Mesenchymal stem cell (in vitro differentiated cells and primary cell): ENCODE data around the gene RPS27L.

Source experiments
- DNase-seq: peaks from one replicate; pipeline ENCODE4 v3.0.0-alpha.2; 2013
- H2AFZ ChIP-seq: one replicate; pipeline ENCODE4 v1.6.1; 2013; ENCODE audit warnings: low read depth, mild to moderate bottlenecking, control low read depth, inconsistent platforms, low read length, moderate library complexity
- H2AK5ac ChIP-seq: 2 replicates; pipeline ENCODE4 v1.6.1; 2013; ENCODE audit warnings: low read length, moderate library complexity, mild to moderate bottlenecking, inconsistent platforms; ENCODE audit not compliant: severe bottlenecking
- H2BK120ac ChIP-seq: one replicate; pipeline ENCODE4 v1.6.1; 2013; ENCODE audit warnings: low read depth, mild to moderate bottlenecking, inconsistent platforms, low read length, moderate library complexity
- H2BK12ac ChIP-seq, 2 experiments: one replicate each; pipeline ENCODE4 v1.6.1; 2013; ENCODE audit warnings: inconsistent platforms in 2 of 2, low read length in 2 of 2, mild to moderate bottlenecking in 2 of 2, moderate library complexity in 2 of 2, control low read depth in 1 of 2
- H2BK15ac ChIP-seq: one replicate; pipeline ENCODE4 v1.6.1; 2013; ENCODE audit warnings: mild to moderate bottlenecking, low read depth, inconsistent platforms; ENCODE audit not compliant: poor library complexity, severe bottlenecking
- H2BK5ac ChIP-seq: 2 replicates; pipeline ENCODE4 v1.6.1; 2013; ENCODE audit warnings: low read depth, mild to moderate bottlenecking, low read length, control low read depth, inconsistent platforms; ENCODE audit not compliant: poor library complexity, severe bottlenecking
- H3K14ac ChIP-seq, 2 experiments: one replicate each; pipeline ENCODE4 v1.6.1; 2013; ENCODE audit warnings: inconsistent platforms in 2 of 2, low read length in 2 of 2, control low read depth in 1 of 2, mild to moderate bottlenecking in 1 of 2, moderate library complexity in 1 of 2
- H3K18ac ChIP-seq, 2 experiments: one replicate each; pipeline ENCODE4 v1.6.1; 2013; ENCODE audit warnings: inconsistent platforms in 2 of 2, low read length in 2 of 2, control low read depth in 1 of 2, low read depth in 1 of 2, mild to moderate bottlenecking in 1 of 2
- H3K23ac ChIP-seq, 2 experiments: one replicate each; pipeline ENCODE4 v1.6.1; 2013; ENCODE audit warnings: inconsistent platforms in 2 of 2, low read length in 2 of 2, mild to moderate bottlenecking in 2 of 2, moderate library complexity in 2 of 2, control low read depth in 1 of 2
- H3K27ac ChIP-seq: 2 replicates; pipeline ENCODE4 v1.5.1; 2013; ENCODE audit warnings: mild to moderate bottlenecking, moderate library complexity, low read length, control low read depth, inconsistent platforms; ENCODE audit not compliant: poor library complexity, severe bottlenecking
- H3K27me3 ChIP-seq, 2 experiments: 2 replicates each; pipeline versions ENCODE4 v1.6.1 to v1.7.0; 2013; ENCODE audit warnings: low read length in 2 of 2, mild to moderate bottlenecking in 2 of 2, moderate library complexity in 2 of 2, control low read depth in 1 of 2, inconsistent platforms in 1 of 2; ENCODE audit not compliant: control insufficient read depth in 1 of 2, insufficient read depth in 1 of 2
- H3K36me3 ChIP-seq, 2 experiments: 2 replicates each; pipeline versions ENCODE4 v1.6.1 to v1.7.0; 2013; ENCODE audit warnings: low read length in 2 of 2, control low read depth in 1 of 2, inconsistent platforms in 1 of 2, low read depth in 1 of 2, mild to moderate bottlenecking in 1 of 2; ENCODE audit not compliant: insufficient read depth in 2 of 2, control insufficient read depth in 1 of 2
- H3K4ac ChIP-seq, 2 experiments: one replicate each; pipeline ENCODE4 v1.6.1; 2013; ENCODE audit warnings: inconsistent platforms in 2 of 2, low read length in 2 of 2, mild to moderate bottlenecking in 2 of 2, moderate library complexity in 2 of 2, control low read depth in 1 of 2, low read depth in 1 of 2
- H3K4me1 ChIP-seq: 2 replicates; pipeline ENCODE4 v1.6.1; 2013; ENCODE audit warnings: low read depth, low read length, control low read depth; ENCODE audit not compliant: control insufficient read depth, insufficient read depth
- H3K4me2 ChIP-seq: 2 replicates; pipeline ENCODE4 v1.6.1; 2013; ENCODE audit warnings: low read length, mild to moderate bottlenecking, inconsistent platforms; ENCODE audit not compliant: poor library complexity, severe bottlenecking
- H3K4me3 ChIP-seq, 2 experiments: 2 replicates each; pipeline versions ENCODE4 v1.5.1 to v1.7.0; 2013; ENCODE audit warnings: low read length in 2 of 2, mild to moderate bottlenecking in 2 of 2, control low read depth in 1 of 2, low read depth in 1 of 2; ENCODE audit not compliant: insufficient read depth in 1 of 2
- H3K79me1 ChIP-seq: replicated peaks from 2 replicates; pipeline ENCODE4 v1.6.1; 2013; ENCODE audit warnings: mild to moderate bottlenecking, control low read depth, low read length, inconsistent platforms; ENCODE audit not compliant: poor library complexity, severe bottlenecking
- H3K9ac ChIP-seq: 2 replicates; pipeline ENCODE4 v1.7.0; 2013; ENCODE audit warnings: mild to moderate bottlenecking, low read length, moderate library complexity
- H3K9me3 ChIP-seq: 2 replicates; pipeline ENCODE4 v1.7.0; 2013; ENCODE audit warnings: mild to moderate bottlenecking, low read length; ENCODE audit not compliant: control insufficient read depth
- H4K8ac ChIP-seq: one replicate; pipeline ENCODE4 v1.6.1; 2013; ENCODE audit warnings: inconsistent platforms, mild to moderate bottlenecking, low read length, moderate library complexity
- H4K91ac ChIP-seq: one replicate; pipeline ENCODE4 v1.6.1; 2013; ENCODE audit warnings: mild to moderate bottlenecking, low read length, inconsistent platforms
- WGBS: methylation state at CpG from one replicate; pipeline ENCODE4 v1.1.7; 2013; ENCODE audit warnings: mixed read lengths; 5-methylcytosine and 5-hydroxymethylcytosine counted together

RPS27L gene

GRCh38 chr15:63155486-63155885 lies 1.8 kb downstream of the RPS27L start:
- Histone ChIP-seq H2BK120ac (no peak overlapping the region), H3K18ac (no peak overlapping the region), H2BK12ac (no peak overlapping the region), H3K27ac (peak overlapping the region; percentile 49), H3K79me1 (peaks cover 7% of the 10 kb centered on the region), H3K9me3 (no peaks in the 10 kb centered on the region), H3K27me3 (no peaks in the 10 kb centered on the region), H3K23ac (no peak overlapping the region), H4K91ac (no peak overlapping the region), H3K36me3 (peaks cover 15 to 53% of the 10 kb centered on the region in 2 experiments), H2AK5ac (no peak overlapping the region), H3K14ac (no peak overlapping the region), H4K8ac (no peak overlapping the region), H3K9ac (peak overlapping the region; percentile 99), H3K4me3 (peak overlapping the region in 1 of 2 experiments; percentile 92), H3K4ac (no peak overlapping the region), H2BK15ac (no peak overlapping the region), H2AFZ (no peak overlapping the region), H3K4me1 (peaks cover 4% of the 10 kb centered on the region), H2BK5ac (no peak overlapping the region), H3K4me2 (peak overlapping the region; percentile 81)
- no peak for DNase-seq
- 94% methylated on average over 2 of the region's 3 CpGs for WGBS

- Histone ChIP-seq H3K14ac (no peak overlapping the region), H3K9ac (no peak overlapping the region), H3K79me1 (peaks cover 2% of the 10 kb centered on the region), H3K4ac (no peak overlapping the region), H2AK5ac (no peak overlapping the region), H3K4me1 (no peaks in the 10 kb centered on the region), H3K27me3 (no peaks in the 10 kb centered on the region), H3K23ac (no peak overlapping the region), H3K18ac (no peak overlapping the region), H2BK5ac (no peak overlapping the region), H3K9me3 (no peaks in the 10 kb centered on the region), H2AFZ (no peak overlapping the region), H3K27ac (no peak overlapping the region), H2BK120ac (no peak overlapping the region), H4K91ac (no peak overlapping the region), H2BK12ac (no peak overlapping the region), H3K4me3 (no peak overlapping the region), H4K8ac (no peak overlapping the region), H2BK15ac (no peak overlapping the region), H3K4me2 (no peak overlapping the region), H3K36me3 (peaks cover 35 to 88% of the 10 kb centered on the region in 2 experiments)
- 78% methylated on average over 1 of the region's 1 CpG for WGBS
- DNase-seq: no peak
Measured at GRCh38 chr15:63151665-63152064, 5.6 kb downstream of the RPS27L start.

- H2BK120ac ChIP-seq: no peak overlapping the region
- peak; percentile 22 for DNase-seq
- H3K23ac ChIP-seq: no peak overlapping the region
- H3K4ac ChIP-seq: no peak overlapping the region
- no peak overlapping the region for H2AK5ac ChIP-seq
- H3K79me1 ChIP-seq: no peaks in the 10 kb centered on the region
- H4K8ac ChIP-seq: no peak overlapping the region
- H3K4me1 ChIP-seq: no peaks in the 10 kb centered on the region
- no peaks in the 10 kb centered on the region for H3K9me3 ChIP-seq
- H2BK15ac ChIP-seq: no peak overlapping the region
- no peak overlapping the region for H3K18ac ChIP-seq
- no peak overlapping the region for H3K4me3 ChIP-seq
- no peak overlapping the region for H3K4me2 ChIP-seq
- H3K36me3 ChIP-seq: peaks cover 26 to 77% of the 10 kb centered on the region in 2 experiments
- no peak overlapping the region for H4K91ac ChIP-seq
- 97% methylated on average over 3 of the region's 3 CpGs for WGBS
- no peak overlapping the region for H3K14ac ChIP-seq
- H2BK12ac ChIP-seq: peak overlapping the region in 1 of 2 experiments; percentile 29
- H3K27ac ChIP-seq: no peak overlapping the region
- H2AFZ ChIP-seq: no peak overlapping the region
- H2BK5ac ChIP-seq: no peak overlapping the region
- no peaks in the 10 kb centered on the region for H3K27me3 ChIP-seq
- no peak overlapping the region for H3K9ac ChIP-seq
Measured at GRCh38 chr15:63146684-63147083, 10.6 kb downstream of the RPS27L start.

GRCh38 chr15:63145426-63145825 lies 11.9 kb downstream of the RPS27L start:
- Histone ChIP-seq H2BK15ac (no peak overlapping the region), H3K36me3 (peaks cover 25 to 80% of the 10 kb centered on the region in 2 experiments), H2AFZ (no peak overlapping the region), H3K14ac (no peak overlapping the region), H3K4me3 (no peak overlapping the region), H3K27me3 (no peaks in the 10 kb centered on the region), H3K23ac (no peak overlapping the region), H3K4me1 (no peaks in the 10 kb centered on the region), H4K91ac (no peak overlapping the region), H3K27ac (no peak overlapping the region), H2BK120ac (no peak overlapping the region), H3K18ac (no peak overlapping the region), H3K9ac (no peak overlapping the region), H2BK12ac (no peak overlapping the region), H3K9me3 (no peaks in the 10 kb centered on the region), H3K4me2 (no peak overlapping the region), H3K4ac (no peak overlapping the region), H2AK5ac (no peak overlapping the region), H4K8ac (no peak overlapping the region), H3K79me1 (no peaks in the 10 kb centered on the region), H2BK5ac (no peak overlapping the region)
- 79% methylated on average over 2 of the region's 2 CpGs for WGBS
- DNase-seq: no peak
